A673 (cell line): Measurements from ENCODE around the gene ATP5F1D.

Experiments used
- EZH2 ChIP-seq: fragments of 200-600 bp; sonication (generic); IDR thresholded peaks from 2 replicates; pipeline ENCODE4 v1.6.1; 2017; ENCODE audit warnings: borderline replicate concordance, low read depth, mild to moderate bottlenecking, mixed read lengths, antibody characterized with exemption, low read length; ENCODE audit not compliant: poor library complexity, severe bottlenecking
- TF ChIP-seq, protein P1 (sequence below): fragments of 300-800, 200-600 bp; sonication (generic); conservative IDR thresholded peaks from 2 replicates; pipeline ENCODE4 v1.5.1; 2017; ENCODE audit warnings: low read depth, mild to moderate bottlenecking, antibody characterized with exemption, low read length, moderate library complexity, mixed read lengths

DNA sequence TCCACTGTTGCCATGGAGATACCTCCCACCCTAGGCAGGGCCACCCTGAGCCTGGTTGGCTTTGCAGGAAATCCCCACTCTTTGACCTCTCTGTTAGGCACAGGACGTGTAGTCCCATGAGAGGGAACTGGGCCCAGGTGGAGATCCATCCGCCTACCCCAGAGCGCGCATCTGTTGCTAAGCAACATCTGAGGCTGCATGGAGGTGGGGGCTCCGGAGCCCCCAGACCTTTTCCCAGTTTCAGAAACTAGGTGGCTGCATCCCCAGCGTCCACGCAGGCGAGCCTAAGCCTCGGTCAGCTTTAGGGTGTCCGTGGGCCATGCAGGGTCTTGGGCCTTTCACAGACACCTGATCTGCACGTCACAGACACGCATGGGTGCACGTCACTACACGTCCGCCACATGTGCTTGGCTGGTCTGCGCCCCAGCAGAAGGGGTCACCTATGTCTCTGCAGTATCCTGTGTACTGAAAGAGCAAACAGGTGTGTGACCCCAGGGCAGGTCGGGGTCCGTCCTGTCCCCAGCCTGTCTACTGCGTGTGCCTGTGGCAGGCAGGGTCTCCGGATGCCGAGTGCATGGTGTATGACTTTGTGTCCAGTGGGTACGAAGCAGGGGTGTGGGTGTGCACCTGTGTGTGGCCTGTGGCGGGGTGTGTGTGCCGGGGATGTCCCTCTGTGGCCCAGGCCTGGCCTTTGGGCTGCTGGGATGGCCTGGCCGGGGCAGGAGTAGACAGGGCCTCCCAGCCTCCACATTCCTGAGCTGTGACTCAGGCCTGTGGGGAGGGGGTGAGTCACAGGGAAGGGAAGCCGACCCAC is 23.5 kb downstream of the ATP5F1D start:
- TF ChIP-seq, protein P1, sequence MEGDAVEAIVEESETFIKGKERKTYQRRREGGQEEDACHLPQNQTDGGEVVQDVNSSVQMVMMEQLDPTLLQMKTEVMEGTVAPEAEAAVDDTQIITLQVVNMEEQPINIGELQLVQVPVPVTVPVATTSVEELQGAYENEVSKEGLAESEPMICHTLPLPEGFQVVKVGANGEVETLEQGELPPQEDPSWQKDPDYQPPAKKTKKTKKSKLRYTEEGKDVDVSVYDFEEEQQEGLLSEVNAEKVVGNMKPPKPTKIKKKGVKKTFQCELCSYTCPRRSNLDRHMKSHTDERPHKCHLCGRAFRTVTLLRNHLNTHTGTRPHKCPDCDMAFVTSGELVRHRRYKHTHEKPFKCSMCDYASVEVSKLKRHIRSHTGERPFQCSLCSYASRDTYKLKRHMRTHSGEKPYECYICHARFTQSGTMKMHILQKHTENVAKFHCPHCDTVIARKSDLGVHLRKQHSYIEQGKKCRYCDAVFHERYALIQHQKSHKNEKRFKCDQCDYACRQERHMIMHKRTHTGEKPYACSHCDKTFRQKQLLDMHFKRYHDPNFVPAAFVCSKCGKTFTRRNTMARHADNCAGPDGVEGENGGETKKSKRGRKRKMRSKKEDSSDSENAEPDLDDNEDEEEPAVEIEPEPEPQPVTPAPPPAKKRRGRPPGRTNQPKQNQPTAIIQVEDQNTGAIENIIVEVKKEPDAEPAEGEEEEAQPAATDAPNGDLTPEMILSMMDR: no peak
- TF ChIP-seq EZH2: no peak
